Astrocyte (in vitro differentiated cells and primary cell): ENCODE data around the gene UNC5C. TPM values are rescaled to one million over a fixed set of nuclear protein-coding genes. Genes with fewer than 3 reads are reported as not detected.
A peak's percentile ranks its signal among the peaks of the same experiment; 100 is the strongest.

Source experiments
- DNase-seq: peaks from one replicate; pipeline ENCODE4 v3.0.0-alpha.2; 2010; ENCODE audit warnings: low read depth
- FAIRE-seq: peaks from 2 replicates; lab custom pipeline; 2011; peaks lifted over from hg19 to GRCh38; lab: Jason Lieb, UNC
- H2AFZ ChIP-seq: 2 replicates; pipeline ENCODE4 v1.6.0; 2012; ENCODE audit warnings: low read depth, low read length, inconsistent platforms
- H3K27ac ChIP-seq: 2 replicates; pipeline ENCODE4 v1.5.1; 2011; ENCODE audit warnings: low read depth, low read length, inconsistent platforms
- H3K27me3 ChIP-seq: 2 replicates; pipeline ENCODE4 v1.6.0; 2011; ENCODE audit warnings: low read length, inconsistent platforms; ENCODE audit not compliant: insufficient read depth
- H3K36me3 ChIP-seq: 2 replicates; pipeline ENCODE4 v1.5.1; 2011; ENCODE audit warnings: low read length, inconsistent platforms; ENCODE audit not compliant: insufficient read depth
- H3K4me1 ChIP-seq: 2 replicates; pipeline ENCODE4 v1.5.1; 2011; ENCODE audit warnings: low read length, inconsistent platforms; ENCODE audit not compliant: insufficient read depth
- H3K4me2 ChIP-seq: 2 replicates; pipeline ENCODE4 v1.6.0; 2012; ENCODE audit warnings: low read length, inconsistent platforms
- H3K4me3 ChIP-seq: 2 replicates; pipeline ENCODE4 v1.5.1; 2011; ENCODE audit warnings: low read depth, mild to moderate bottlenecking, low read length, inconsistent platforms; ENCODE audit not compliant: insufficient read depth
- H3K79me2 ChIP-seq: 2 replicates; pipeline ENCODE4 v1.6.0; 2012; ENCODE audit warnings: mild to moderate bottlenecking, low read length, inconsistent platforms; ENCODE audit not compliant: insufficient read depth
- H3K9ac ChIP-seq: 2 replicates; pipeline ENCODE4 v1.6.0; 2012; ENCODE audit warnings: mild to moderate bottlenecking, low read length, inconsistent platforms
- H3K9me3 ChIP-seq: 2 replicates; pipeline ENCODE4 v1.5.1; 2012; ENCODE audit warnings: low read depth, mild to moderate bottlenecking, low read length, inconsistent platforms; ENCODE audit not compliant: insufficient read depth
- H4K20me1 ChIP-seq: 2 replicates; pipeline ENCODE4 v1.6.0; 2012; ENCODE audit warnings: low read length, inconsistent platforms; ENCODE audit not compliant: insufficient read depth
- H3K27ac Mint-ChIP-seq: one replicate; pipeline ENCODE4 v1.8.0; 2021; ENCODE audit warnings: mild to moderate bottlenecking, mixed read lengths; ENCODE audit not compliant: unreplicated experiment
- H3K27me3 Mint-ChIP-seq: one replicate; pipeline ENCODE4 v1.8.0; 2021; ENCODE audit warnings: low read depth, mixed read lengths; ENCODE audit not compliant: unreplicated experiment
- H3K36me3 Mint-ChIP-seq: one replicate; pipeline ENCODE4 v1.8.0; 2021; ENCODE audit warnings: low read depth, mixed read lengths; ENCODE audit not compliant: unreplicated experiment
- H3K4me1 Mint-ChIP-seq: one replicate; pipeline ENCODE4 v1.8.0; 2021; ENCODE audit warnings: low read depth, mixed read lengths; ENCODE audit not compliant: unreplicated experiment
- H3K4me3 Mint-ChIP-seq: one replicate; pipeline ENCODE4 v1.8.0; 2021; ENCODE audit warnings: mild to moderate bottlenecking, moderate library complexity, mixed read lengths; ENCODE audit not compliant: unreplicated experiment
- H3K9me3 Mint-ChIP-seq: one replicate; pipeline ENCODE4 v1.8.0; 2021; ENCODE audit warnings: mild to moderate bottlenecking, mixed read lengths; ENCODE audit not compliant: unreplicated experiment
- EZH2 ChIP-seq: IDR thresholded peaks from 2 replicates; pipeline ENCODE4 v1.6.1; 2012; ENCODE audit warnings: mild to moderate bottlenecking, low read length, inconsistent platforms; ENCODE audit not compliant: insufficient read depth
- total RNA-seq: library from RNA; stranded (reverse); gene quantifications from 2 replicates; pipeline ENCODE4 v1.2.1, GENCODE V29; 2021
- TF ChIP-seq, protein P1 (sequence below): IDR thresholded peaks from 2 replicates; pipeline ENCODE4 v1.5.1; 2011; ENCODE audit warnings: low read depth, mild to moderate bottlenecking, inconsistent platforms, low read length, moderate library complexity; ENCODE audit not compliant: insufficient read depth

The UNC5C gene
- total RNA-seq, 1 donor from 2014 or later, result 3.1 TPM

DNA sequence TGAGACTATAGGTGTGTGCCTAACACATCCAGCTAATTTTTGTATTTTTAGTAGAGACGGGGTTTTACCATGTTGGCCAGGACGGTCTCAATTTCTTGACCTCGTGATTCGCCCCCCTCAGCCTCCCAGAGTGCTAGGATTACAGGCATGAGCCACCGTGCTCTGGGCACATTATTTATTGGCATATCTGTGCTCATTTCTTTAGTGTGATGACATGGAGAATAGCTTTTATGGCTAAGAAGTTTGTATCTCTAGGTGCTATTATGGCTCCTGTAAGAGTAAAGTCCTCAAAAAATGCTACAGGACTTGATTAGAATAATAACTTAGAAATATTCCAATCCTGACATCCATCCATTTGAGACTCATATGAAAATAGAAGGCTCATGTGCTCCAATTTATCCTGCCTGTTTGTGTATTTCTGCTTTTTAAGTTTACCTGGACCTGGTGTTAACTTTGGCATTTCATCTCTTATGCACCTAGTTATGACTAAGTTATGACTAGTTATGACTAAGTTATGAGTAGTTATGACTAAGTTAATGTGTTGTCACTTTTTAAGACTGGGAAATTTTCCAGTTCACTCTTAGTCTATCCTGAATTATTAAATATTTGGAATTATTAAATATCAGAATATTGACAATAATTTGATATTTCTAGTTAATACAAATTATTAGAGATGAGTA, 36.4 kb upstream of the UNC5C start:
- DNase-seq (peak; percentile 3), FAIRE-seq (no peak)
- Mint-ChIP-seq H3K4me3 (no peak overlapping the region), H3K4me1 (no peaks in the 10 kb centered on the region), H3K9me3 (peaks cover 1% of the 10 kb centered on the region), H3K27me3 (no peaks in the 10 kb centered on the region), H3K27ac (no peak overlapping the region), H3K36me3 (no peaks in the 10 kb centered on the region)
- no peaks in the 10 kb centered on the region for H3K9me3 ChIP-seq
- H3K79me2 ChIP-seq, result no peaks in the 10 kb centered on the region
- H3K27me3 ChIP-seq, result no peaks in the 10 kb centered on the region
- no peak overlapping the region for H2AFZ ChIP-seq
- H4K20me1 ChIP-seq, result no peaks in the 10 kb centered on the region
- no peaks in the 10 kb centered on the region for H3K36me3 ChIP-seq
- TF ChIP-seq EZH2, result no peak
- TF ChIP-seq, protein P1, sequence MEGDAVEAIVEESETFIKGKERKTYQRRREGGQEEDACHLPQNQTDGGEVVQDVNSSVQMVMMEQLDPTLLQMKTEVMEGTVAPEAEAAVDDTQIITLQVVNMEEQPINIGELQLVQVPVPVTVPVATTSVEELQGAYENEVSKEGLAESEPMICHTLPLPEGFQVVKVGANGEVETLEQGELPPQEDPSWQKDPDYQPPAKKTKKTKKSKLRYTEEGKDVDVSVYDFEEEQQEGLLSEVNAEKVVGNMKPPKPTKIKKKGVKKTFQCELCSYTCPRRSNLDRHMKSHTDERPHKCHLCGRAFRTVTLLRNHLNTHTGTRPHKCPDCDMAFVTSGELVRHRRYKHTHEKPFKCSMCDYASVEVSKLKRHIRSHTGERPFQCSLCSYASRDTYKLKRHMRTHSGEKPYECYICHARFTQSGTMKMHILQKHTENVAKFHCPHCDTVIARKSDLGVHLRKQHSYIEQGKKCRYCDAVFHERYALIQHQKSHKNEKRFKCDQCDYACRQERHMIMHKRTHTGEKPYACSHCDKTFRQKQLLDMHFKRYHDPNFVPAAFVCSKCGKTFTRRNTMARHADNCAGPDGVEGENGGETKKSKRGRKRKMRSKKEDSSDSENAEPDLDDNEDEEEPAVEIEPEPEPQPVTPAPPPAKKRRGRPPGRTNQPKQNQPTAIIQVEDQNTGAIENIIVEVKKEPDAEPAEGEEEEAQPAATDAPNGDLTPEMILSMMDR, result no peak
- H3K4me2 ChIP-seq, result no peak overlapping the region
- no peak overlapping the region for H3K9ac ChIP-seq
- H3K4me3 ChIP-seq, result no peak overlapping the region
- no peaks in the 10 kb centered on the region for H3K4me1 ChIP-seq
- H3K27ac ChIP-seq, result no peak overlapping the region

GRCh38 chr4:95580226-95580625, 31.5 kb upstream of the UNC5C start:
- H3K36me3 Mint-ChIP-seq, result no peaks in the 10 kb centered on the region
- no peak overlapping the region for H3K4me3 Mint-ChIP-seq
- H3K27me3 Mint-ChIP-seq, result no peaks in the 10 kb centered on the region
- Histone ChIP-seq H3K9ac (no peak overlapping the region), H2AFZ (no peak overlapping the region), H3K4me1 (no peaks in the 10 kb centered on the region), H3K9me3 (no peaks in the 10 kb centered on the region), H3K4me3 (no peak overlapping the region), H4K20me1 (no peaks in the 10 kb centered on the region), H3K4me2 (no peak overlapping the region), H3K27ac (no peak overlapping the region), H3K79me2 (no peaks in the 10 kb centered on the region), H3K36me3 (no peaks in the 10 kb centered on the region), H3K27me3 (no peaks in the 10 kb centered on the region)
- FAIRE-seq, result no peak
- peaks cover 20% of the 10 kb centered on the region for H3K9me3 Mint-ChIP-seq
- no peak overlapping the region for H3K27ac Mint-ChIP-seq
- TF ChIP-seq EZH2, result no peak
- TF ChIP-seq, protein P1, result no peak
- no peaks in the 10 kb centered on the region for H3K4me1 Mint-ChIP-seq
- DNase-seq, result no peak

DNA sequence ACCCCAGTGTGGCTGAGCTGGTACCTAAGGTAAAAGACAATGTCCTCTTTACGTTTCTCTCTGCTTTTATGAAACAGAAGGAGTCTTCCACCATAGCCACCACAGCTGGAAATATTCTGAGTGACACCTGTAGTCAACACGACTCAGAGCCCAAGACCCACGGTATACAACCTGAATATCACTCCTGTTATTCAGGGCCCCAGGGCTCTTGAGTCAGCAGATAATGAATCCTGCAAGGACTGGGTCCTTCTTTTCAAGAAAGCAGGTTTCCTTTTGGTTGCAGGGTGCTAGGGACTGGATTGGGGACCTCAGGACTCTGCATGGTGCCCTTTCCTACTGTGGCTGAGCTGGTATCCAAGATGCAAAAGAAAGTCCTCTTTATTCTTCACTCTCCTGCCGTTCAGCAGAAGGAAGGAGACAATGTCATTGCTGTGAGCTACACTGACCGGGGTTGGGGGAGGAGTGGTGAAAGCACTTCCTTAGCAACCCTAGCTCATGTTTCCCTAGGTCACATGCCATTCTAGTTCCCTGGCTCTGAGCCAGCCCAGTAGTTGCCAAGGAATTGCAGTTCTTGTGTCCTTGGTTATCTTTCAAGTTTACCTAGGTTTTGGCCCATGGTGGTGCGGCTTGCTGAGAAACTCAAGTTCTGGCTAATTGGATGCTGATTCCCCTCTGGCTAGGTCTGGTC, 23.7 kb upstream of the UNC5C start:
- FAIRE-seq (no peak), DNase-seq (no peak)
- TF ChIP-seq EZH2, result no peak
- TF ChIP-seq, protein P1, result no peak
- H3K36me3 ChIP-seq, result no peaks in the 10 kb centered on the region
- peaks cover 4% of the 10 kb centered on the region for H3K9me3 ChIP-seq
- no peak overlapping the region for H3K9ac ChIP-seq
- H3K27ac Mint-ChIP-seq, result peak overlapping the region; percentile 35
- H3K27me3 Mint-ChIP-seq, result no peaks in the 10 kb centered on the region
- no peaks in the 10 kb centered on the region for H4K20me1 ChIP-seq
- no peaks in the 10 kb centered on the region for H3K79me2 ChIP-seq
- H3K4me1 Mint-ChIP-seq, result peaks cover 6% of the 10 kb centered on the region
- H3K36me3 Mint-ChIP-seq, result no peaks in the 10 kb centered on the region
- H3K4me2 ChIP-seq, result no peak overlapping the region
- peaks cover 8% of the 10 kb centered on the region for H3K9me3 Mint-ChIP-seq
- H2AFZ ChIP-seq, result no peak overlapping the region
- H3K27me3 ChIP-seq, result no peaks in the 10 kb centered on the region
- no peaks in the 10 kb centered on the region for H3K4me1 ChIP-seq
- no peak overlapping the region for H3K27ac ChIP-seq
- H3K4me3 ChIP-seq, result no peak overlapping the region
- peak overlapping the region; percentile 20 for H3K4me3 Mint-ChIP-seq
